ENCODE measurements around the gene CYP26B1. TPM values are rescaled to one million over a fixed set of nuclear protein-coding genes. Genes with fewer than 3 reads are reported as not detected.

CYP26B1 gene
- total and polyA plus RNA-seq, 2 donors (not counting 3 experiments of a cell fraction or from before 2014, with no cell fraction given) = 0.30 to 1.1 TPM

DNA sequence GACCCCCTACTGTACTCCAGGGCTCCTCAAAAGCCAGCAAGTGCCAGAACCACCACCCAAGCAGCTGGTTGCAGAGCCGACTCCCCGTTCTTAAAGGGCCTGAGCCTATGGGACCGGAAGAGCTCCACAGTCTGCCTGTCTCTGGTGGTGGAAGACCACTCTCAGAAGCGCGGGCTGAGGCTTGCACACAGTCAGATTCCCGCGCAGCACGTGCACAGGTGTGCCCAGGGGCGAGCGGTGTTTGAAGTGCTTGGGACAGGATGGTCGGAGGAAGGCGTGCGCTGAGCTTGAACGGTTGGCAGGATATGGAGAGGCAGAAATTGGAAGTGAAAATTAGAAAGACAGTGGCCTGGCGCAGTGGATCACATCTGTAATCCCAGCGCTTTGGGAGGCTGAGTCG lies 64.8 kb downstream of the CYP26B1 start:
- intact Hi-C loops (cut with micrococcal nuclease) (no loop called here), dilution Hi-C loops (cut with MboI; ENCODE audit: extremely low pct_ligation_motif_present, low sequenced_read_pairs) (no loop called here)
- no peaks in the 10 kb centered on the region for H3K36me3 ChIP-seq (ENCODE audit: control insufficient read depth in 2 of 2, extremely low read depth in 1 of 2, insufficient read depth in 2 of 2, low read length in 2 of 2)
- CTCF ChIA-PET = no interaction called here
- no peaks in the 10 kb centered on the region for H4K20me1 ChIP-seq (replicated peaks; ENCODE audit: control insufficient read depth, extremely low read depth, insufficient read depth, low read length)
- H3K27ac ChIP-seq (ENCODE audit: insufficient read depth, low read depth, low read length) = no peak overlapping the region
- no peaks in the 10 kb centered on the region for H3K4me1 ChIP-seq (ENCODE audit: control insufficient read depth, extremely low read depth, insufficient read depth, low read length)
- DNase-seq (ENCODE audit: low read depth, low spot score) = no peak
- no peak for TF ChIP-seq JUN (IDR thresholded peaks at IDR 0.05; ENCODE audit: borderline replicate concordance, insufficient read depth, insufficient read length, low read depth)
- no peak for TF ChIP-seq POLR2A (IDR thresholded peaks at IDR 0.05; ENCODE audit: low read depth, low read length)
- no peak for TF ChIP-seq MYC (IDR thresholded peaks at IDR 0.05; ENCODE audit: low read depth, low read length)
- no peak for TF ChIP-seq EZH2 (IDR thresholded peaks at IDR 0.05; ENCODE audit: borderline replicate concordance, low read depth, low read length, severe bottlenecking)
- TF ChIP-seq POLR2AphosphoS5 (IDR thresholded peaks at IDR 0.05; ENCODE audit: insufficient read depth, low read depth, low read length) = no peak
- TF ChIP-seq, protein P1, sequence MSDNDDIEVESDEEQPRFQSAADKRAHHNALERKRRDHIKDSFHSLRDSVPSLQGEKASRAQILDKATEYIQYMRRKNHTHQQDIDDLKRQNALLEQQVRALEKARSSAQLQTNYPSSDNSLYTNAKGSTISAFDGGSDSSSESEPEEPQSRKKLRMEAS (IDR thresholded peaks at IDR 0.05; ENCODE audit: insufficient read depth, insufficient read length) = no peak
- TF ChIP-seq FOS (IDR thresholded peaks at IDR 0.05; ENCODE audit: borderline replicate concordance, insufficient read depth, low read length) = no peak
- no peak for TF ChIP-seq GATA2 (IDR thresholded peaks at IDR 0.05; ENCODE audit: insufficient read depth, insufficient read length, low read depth, low read length)
- TF ChIP-seq, protein P2, sequence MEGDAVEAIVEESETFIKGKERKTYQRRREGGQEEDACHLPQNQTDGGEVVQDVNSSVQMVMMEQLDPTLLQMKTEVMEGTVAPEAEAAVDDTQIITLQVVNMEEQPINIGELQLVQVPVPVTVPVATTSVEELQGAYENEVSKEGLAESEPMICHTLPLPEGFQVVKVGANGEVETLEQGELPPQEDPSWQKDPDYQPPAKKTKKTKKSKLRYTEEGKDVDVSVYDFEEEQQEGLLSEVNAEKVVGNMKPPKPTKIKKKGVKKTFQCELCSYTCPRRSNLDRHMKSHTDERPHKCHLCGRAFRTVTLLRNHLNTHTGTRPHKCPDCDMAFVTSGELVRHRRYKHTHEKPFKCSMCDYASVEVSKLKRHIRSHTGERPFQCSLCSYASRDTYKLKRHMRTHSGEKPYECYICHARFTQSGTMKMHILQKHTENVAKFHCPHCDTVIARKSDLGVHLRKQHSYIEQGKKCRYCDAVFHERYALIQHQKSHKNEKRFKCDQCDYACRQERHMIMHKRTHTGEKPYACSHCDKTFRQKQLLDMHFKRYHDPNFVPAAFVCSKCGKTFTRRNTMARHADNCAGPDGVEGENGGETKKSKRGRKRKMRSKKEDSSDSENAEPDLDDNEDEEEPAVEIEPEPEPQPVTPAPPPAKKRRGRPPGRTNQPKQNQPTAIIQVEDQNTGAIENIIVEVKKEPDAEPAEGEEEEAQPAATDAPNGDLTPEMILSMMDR (IDR thresholded peaks at IDR 0.05; ENCODE audit: extremely low read depth in 1 of 2, insufficient read depth in 1 of 2, low read depth in 1 of 2, low read length in 2 of 2) = no peak
- no peaks in the 10 kb centered on the region for H3K27me3 ChIP-seq (ENCODE audit: control insufficient read depth in 2 of 2, insufficient read depth in 2 of 2, low read length in 2 of 2)
- H3K4me2 ChIP-seq (ENCODE audit: insufficient read depth, low read length) = no peak overlapping the region
- no peak overlapping the region for H3K4me3 ChIP-seq (replicated peaks in 1 of 3; ENCODE audit: insufficient read depth in 1 of 3, low read depth in 1 of 3, low read length in 3 of 3)
- FAIRE-seq = no peak
- H3K9ac ChIP-seq (replicated peaks; ENCODE audit: extremely low read depth, insufficient read depth, low read length) = no peak overlapping the region
- H3K9me1 ChIP-seq (replicated peaks; ENCODE audit: control insufficient read depth, extremely low read depth, insufficient read depth, low read length) = no peaks in the 10 kb centered on the region
- H3K9me3 ChIP-seq (replicated peaks; ENCODE audit: control insufficient read depth, insufficient read depth, low read length) = no peaks in the 10 kb centered on the region
- POLR2A ChIA-PET = no interaction called here
- no peaks in the 10 kb centered on the region for H3K79me2 ChIP-seq (ENCODE audit: control insufficient read depth, insufficient read depth, low read length)
- no peak overlapping the region for H2AFZ ChIP-seq (ENCODE audit: low read depth, low read length)
- BruUV-seq (replicated peaks) = no TSS peak
